OCI-LY7 (cell line): Measurements from ENCODE around the gene SDC3.

ENCODE experiments used
- CTCF ChIP-seq: fragments of 200-600 bp; sonication (generic); conservative IDR thresholded peaks from 2 replicates; pipeline ENCODE4 v1.5.1; 2014; ENCODE audit warnings: mild to moderate bottlenecking, antibody characterized with exemption, low read length, moderate library complexity, mixed read lengths
- EZH2phosphoT487 ChIP-seq: fragments of 200-600 bp; sonication (generic); IDR thresholded peaks from 2 replicates; pipeline ENCODE4 v1.6.1; 2018; ENCODE audit warnings: low read depth, borderline replicate concordance, mild to moderate bottlenecking, mixed run types, antibody characterized with exemption, low read length, moderate library complexity, mixed read lengths

- TF ChIP-seq CTCF (no peak), EZH2phosphoT487 (no peak)
These were observed 38.5 kb downstream of the SDC3 start for GRCh38 chr1:30870035-30870434.
